ENCODE measurements around the gene RPGRIP1. TPM values are rescaled to one million over a fixed set of nuclear protein-coding genes. Genes with fewer than 3 reads are reported as not detected.
A peak's percentile ranks its signal among the peaks of the same experiment; 100 is the strongest.
"Not testable (repeated sequence)": the region's sequence is repeated elsewhere in the genome, so short reads cannot be mapped to it uniquely, and the experiment has no call there.

RPGRIP1 gene
- total and polyA plus RNA-seq, 2 donors from 2014 or later = 0.47 TPM; not detected in 1

- intact Hi-C loops (cut with DNase I) = no loop called here
These were observed 7.3 kb downstream of the RPGRIP1 start for GRCh38 chr14:21287168-21287567.

GRCh38 chr14:21294026-21294425, 14.1 kb downstream of the RPGRIP1 start:
- H3K27ac ChIP-seq (ENCODE audit: low read depth in 2 of 2, low read length in 2 of 2); intact Hi-C loops (cut with DNase I); H3K9ac ChIP-seq (ENCODE audit: low read length in 3 of 3); H3K4me3 ChIP-seq (ENCODE audit: low read length in 3 of 3); H3K36me3 ChIP-seq (ENCODE audit: control insufficient read depth in 2 of 3, insufficient read depth in 3 of 3, low read length in 3 of 3); H3K9me3 ChIP-seq (ENCODE audit: control insufficient read depth in 2 of 3, insufficient read depth in 1 of 3, low read length in 3 of 3); FAIRE-seq; H3K27me3 ChIP-seq (ENCODE audit: control insufficient read depth, insufficient read depth, low read length); H3K4me1 ChIP-seq (ENCODE audit: control insufficient read depth in 2 of 3, insufficient read depth in 2 of 3, low read depth in 1 of 3, low read length in 3 of 3): not testable (repeated sequence)
- DNase-seq = peak in 1 of 5 donors; percentile 3

More at GRCh38 chr14:21287168-21287567, 7.3 kb downstream of the RPGRIP1 start:
- H3K4me3 ChIP-seq (ENCODE audit: low read length in 3 of 3) = no peak overlapping the region
- H3K9me3 ChIP-seq (ENCODE audit: control insufficient read depth in 2 of 3, insufficient read depth in 1 of 3, low read length in 3 of 3) = no peaks in the 10 kb centered on the region
- no peak overlapping the region for H3K27ac ChIP-seq (ENCODE audit: low read depth in 2 of 2, low read length in 2 of 2)
- no peak for DNase-seq
- no peaks in the 10 kb centered on the region for H3K4me1 ChIP-seq (ENCODE audit: control insufficient read depth in 2 of 3, insufficient read depth in 2 of 3, low read depth in 1 of 3, low read length in 3 of 3)
- no peak for FAIRE-seq
- TF ChIP-seq CTCF (IDR thresholded peaks at IDR 0.05; ENCODE audit: borderline replicate concordance, extremely low read depth, insufficient read depth) = no peak
- H3K9ac ChIP-seq (ENCODE audit: low read length in 3 of 3) = no peak overlapping the region
- H3K27me3 ChIP-seq (ENCODE audit: control insufficient read depth, insufficient read depth, low read length) = no peaks in the 10 kb centered on the region
- H3K36me3 ChIP-seq (ENCODE audit: control insufficient read depth in 2 of 3, insufficient read depth in 3 of 3, low read length in 3 of 3) = no peaks in the 10 kb centered on the region

- no peak overlapping the region for H3K27ac ChIP-seq (ENCODE audit: low read depth in 2 of 2, low read length in 2 of 2)
- peaks cover 0 to 2% (median 0%) of the 10 kb centered on the region in 3 donors for H3K4me1 ChIP-seq (ENCODE audit: control insufficient read depth in 2 of 3, insufficient read depth in 2 of 3, low read depth in 1 of 3, low read length in 3 of 3)
- intact Hi-C loops (cut with DNase I) = no loop called here
- no peaks in the 10 kb centered on the region for H3K27me3 ChIP-seq (ENCODE audit: control insufficient read depth, insufficient read depth, low read length)
- no peak for DNase-seq
- no peaks in the 10 kb centered on the region for H3K9me3 ChIP-seq (ENCODE audit: control insufficient read depth in 2 of 3, insufficient read depth in 1 of 3, low read length in 3 of 3)
- FAIRE-seq = no peak
- H3K36me3 ChIP-seq (ENCODE audit: control insufficient read depth in 2 of 3, insufficient read depth in 3 of 3, low read length in 3 of 3) = no peaks in the 10 kb centered on the region
- TF ChIP-seq CTCF (IDR thresholded peaks at IDR 0.05; ENCODE audit: borderline replicate concordance, extremely low read depth, insufficient read depth) = no peak
- H3K4me3 ChIP-seq (ENCODE audit: low read length in 3 of 3) = no peak overlapping the region
- H3K9ac ChIP-seq (ENCODE audit: low read length in 3 of 3) = no peak overlapping the region
These were observed 18.5 kb downstream of the RPGRIP1 start for GRCh38 chr14:21298358-21298757.

GRCh38 chr14:21299562-21300130, 19.8 kb downstream of the RPGRIP1 start:
- Histone ChIP-seq H3K36me3 (ENCODE audit: control insufficient read depth in 2 of 3, insufficient read depth in 3 of 3, low read length in 3 of 3) (no peaks in the 10 kb centered on the region), H3K4me1 (ENCODE audit: control insufficient read depth in 2 of 3, insufficient read depth in 2 of 3, low read depth in 1 of 3, low read length in 3 of 3) (peaks cover 0 to 2% (median 0%) of the 10 kb centered on the region in 3 donors), H3K27me3 (ENCODE audit: control insufficient read depth, insufficient read depth, low read length) (no peaks in the 10 kb centered on the region), H3K9ac (ENCODE audit: low read length in 3 of 3) (no peak overlapping the region), H3K4me3 (ENCODE audit: low read length in 3 of 3) (no peak overlapping the region), H3K9me3 (ENCODE audit: control insufficient read depth in 2 of 3, insufficient read depth in 1 of 3, low read length in 3 of 3) (no peaks in the 10 kb centered on the region), H3K27ac (ENCODE audit: low read depth in 2 of 2, low read length in 2 of 2) (no peak overlapping the region)
- intact Hi-C loops (cut with DNase I) = no loop called here
- no peak for TF ChIP-seq CTCF (IDR thresholded peaks at IDR 0.05; ENCODE audit: borderline replicate concordance, extremely low read depth, insufficient read depth)
- no peak for DNase-seq
- FAIRE-seq = no peak
